RPMI7951 (cell line): ENCODE results near the gene CELSR1. TPM values are rescaled to one million over a fixed set of nuclear protein-coding genes. Genes with fewer than 3 reads are reported as not detected.

Experiments used
- DNase-seq: peaks from one replicate; pipeline ENCODE4 v3.0.0-alpha.2; 2012; ENCODE audit warnings: low read depth
- total RNA-seq: library from RNA; depleted of rRNA; stranded (reverse); fragments of >200 nt; shearing (Covaris generic); gene quantifications from 2 replicates; pipeline ENCODE4 v1.2.3, GENCODE V29; 2014

Gene CELSR1
- total RNA-seq, 1 experiment from 2014 or later = 3.0 TPM

GRCh38 chr22:46464296-46464695 lies 73.1 kb downstream of the CELSR1 start:
- DNase-seq = no peak

GRCh38 chr22:46463435-46464227 lies 73.8 kb downstream of the CELSR1 start:
- DNase-seq = no peak

GRCh38 chr22:46462726-46463371 lies 74.6 kb downstream of the CELSR1 start:
- DNase-seq = peak; percentile 90

DNA sequence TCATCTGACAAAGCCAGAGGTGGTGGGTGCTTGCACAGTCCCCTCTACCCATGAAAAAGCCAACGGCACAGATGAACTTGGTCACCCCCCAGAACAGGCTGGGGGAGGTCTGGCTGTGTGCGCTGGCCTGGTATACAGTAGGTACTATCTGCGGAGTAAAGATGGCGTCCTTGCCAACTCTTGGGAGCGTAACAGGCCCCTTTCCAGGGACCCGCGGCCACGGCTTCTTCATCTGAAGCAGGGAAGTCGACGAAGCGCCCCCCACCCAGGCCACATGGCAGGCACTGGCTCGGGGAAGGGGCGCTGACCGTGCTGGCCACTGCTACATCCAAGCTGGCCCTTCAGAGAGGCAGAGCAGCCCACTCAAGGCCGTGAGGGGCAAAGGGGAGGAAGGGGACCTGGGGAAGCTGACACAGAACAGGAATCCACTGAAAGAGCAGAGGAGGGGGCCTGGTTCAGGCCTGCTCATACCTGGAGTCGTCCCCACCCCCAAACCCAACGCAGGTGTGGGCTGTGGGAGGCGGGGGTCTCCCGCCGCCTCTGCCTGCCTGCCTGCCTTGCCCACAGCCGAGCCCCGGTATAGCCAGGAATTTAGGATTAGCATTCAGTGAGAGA lies 75.7 kb downstream of the CELSR1 start:
- no peak for DNase-seq

DNA sequence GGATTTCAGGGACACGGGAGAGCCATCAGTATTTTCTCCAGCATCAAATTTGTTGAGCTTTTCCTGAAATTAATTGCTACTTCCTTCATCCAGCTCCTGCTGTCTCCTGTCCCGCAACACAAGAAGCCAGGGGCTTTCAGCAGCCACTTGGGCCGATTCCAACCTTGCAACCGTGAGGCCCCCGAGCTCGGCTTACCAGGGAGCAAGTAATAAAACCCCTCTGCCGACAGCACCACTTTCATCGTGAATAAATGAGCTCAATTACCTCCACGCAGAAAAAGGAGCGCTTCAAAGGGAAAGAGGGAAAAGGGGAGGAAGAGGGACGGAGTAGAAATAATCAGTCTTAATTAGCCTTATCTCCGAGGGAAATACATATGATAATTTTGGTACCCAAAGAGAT lies 76.6 kb downstream of the CELSR1 start:
- no peak for DNase-seq

GRCh38 chr22:46459347-46460065 lies 77.9 kb downstream of the CELSR1 start:
- no peak for DNase-seq

DNA sequence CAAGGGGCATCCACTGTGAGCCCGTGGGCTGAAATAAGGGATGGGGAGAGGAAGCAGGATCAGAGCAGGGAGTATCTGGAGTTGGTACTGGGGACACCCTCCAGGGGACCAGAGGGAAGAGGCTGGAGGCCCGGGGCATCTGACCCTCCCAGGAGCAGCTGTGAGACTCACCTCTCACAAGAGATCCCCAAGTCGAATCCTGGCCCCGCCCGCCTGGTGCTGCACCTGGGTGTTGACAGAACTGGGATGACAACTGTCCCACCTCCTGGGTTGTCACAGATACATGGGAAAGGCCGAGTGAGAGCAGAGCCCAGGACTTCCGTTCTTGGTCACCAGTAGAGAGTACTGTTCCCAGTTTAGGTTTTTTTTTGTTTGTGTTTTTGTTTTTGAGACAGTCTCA lies 78.9 kb downstream of the CELSR1 start:
- DNase-seq = no peak

DNA sequence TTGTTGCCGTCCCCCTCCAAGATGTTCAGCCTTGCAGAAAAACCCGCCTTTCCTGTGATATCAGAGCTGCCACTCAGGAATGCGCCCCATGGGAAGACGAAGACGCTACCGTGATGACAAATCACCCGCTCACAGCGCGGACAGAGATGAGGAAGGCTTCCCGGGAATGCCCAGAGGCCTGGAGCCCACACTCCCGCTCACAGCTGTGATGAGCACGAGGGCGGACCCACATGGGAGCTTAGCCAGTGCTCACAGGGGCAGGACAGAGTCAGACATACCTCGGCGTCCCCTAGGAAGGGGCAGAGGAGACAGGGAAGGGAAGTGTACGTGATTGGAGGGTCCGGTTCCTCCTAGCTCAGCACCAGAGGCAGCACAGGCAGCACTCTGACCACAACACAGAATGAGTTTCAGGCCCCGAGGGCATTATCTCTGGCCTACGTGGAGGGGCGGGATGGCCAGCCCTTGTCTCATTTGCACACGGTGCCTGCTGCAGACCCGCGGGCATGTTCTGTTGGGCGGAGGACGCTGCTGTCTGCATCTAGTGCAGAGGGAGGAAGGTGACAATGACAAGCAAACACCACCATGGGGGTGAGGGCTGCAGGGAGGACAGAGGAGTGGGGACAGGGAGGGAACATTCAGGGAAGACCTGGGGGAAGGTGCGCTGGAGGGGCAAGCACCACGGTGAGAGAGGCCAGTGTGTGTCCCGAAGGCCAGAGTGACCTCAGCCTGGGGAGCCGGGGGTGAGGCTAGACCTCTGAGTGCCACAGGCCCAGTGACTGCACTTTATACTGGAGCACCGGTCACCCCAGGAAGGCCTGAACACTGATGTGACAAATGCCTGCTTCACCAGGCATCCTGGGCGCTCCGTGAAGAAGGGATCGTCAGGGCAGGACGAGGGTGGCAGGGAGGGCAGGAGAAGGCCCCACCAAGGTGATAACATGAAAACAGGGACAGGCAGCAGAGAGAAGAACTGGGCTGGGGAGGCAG lies 79.6 kb downstream of the CELSR1 start:
- peak; percentile 86 for DNase-seq

DNA sequence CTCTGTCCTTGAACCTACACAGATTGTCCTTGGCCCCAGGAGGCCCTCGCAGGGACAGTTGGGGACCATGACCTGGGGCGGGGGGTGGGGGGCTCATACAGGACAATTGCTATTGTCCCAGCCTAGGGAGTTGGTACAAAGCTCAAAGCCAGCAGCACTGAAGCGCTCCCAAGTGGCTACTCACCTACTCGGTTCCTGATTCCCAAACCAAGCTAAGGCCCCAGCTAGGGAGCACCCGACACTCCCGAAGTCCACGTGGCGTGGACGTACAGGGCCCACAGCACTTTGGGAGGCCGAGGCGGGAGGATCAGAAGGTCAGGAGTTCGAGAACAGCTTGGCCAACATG lies 80.6 kb downstream of the CELSR1 start:
- DNase-seq = no peak

DNA sequence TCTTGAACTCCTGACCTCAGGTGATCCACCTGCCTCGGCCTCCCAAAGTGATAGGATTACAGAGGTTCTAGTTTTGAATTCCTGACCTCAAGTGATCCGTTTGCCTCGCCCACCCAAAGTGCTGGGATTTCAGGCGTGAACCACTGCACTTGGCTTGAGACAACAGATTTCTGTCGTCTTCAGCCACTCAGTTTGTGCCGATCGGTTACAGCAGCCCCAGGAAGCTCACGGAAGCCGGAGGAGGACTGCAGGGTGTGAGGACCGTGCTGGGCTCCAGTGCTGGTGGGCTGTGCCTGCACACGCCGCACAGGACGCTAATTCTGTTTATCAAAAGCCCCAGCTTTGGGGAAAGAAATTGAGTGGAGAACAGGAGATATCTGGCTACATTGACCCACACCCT lies 82.0 kb downstream of the CELSR1 start:
- DNase-seq = no peak

GRCh38 chr22:46454504-46455269 lies 82.7 kb downstream of the CELSR1 start:
- peak; percentile 74 for DNase-seq

DNA sequence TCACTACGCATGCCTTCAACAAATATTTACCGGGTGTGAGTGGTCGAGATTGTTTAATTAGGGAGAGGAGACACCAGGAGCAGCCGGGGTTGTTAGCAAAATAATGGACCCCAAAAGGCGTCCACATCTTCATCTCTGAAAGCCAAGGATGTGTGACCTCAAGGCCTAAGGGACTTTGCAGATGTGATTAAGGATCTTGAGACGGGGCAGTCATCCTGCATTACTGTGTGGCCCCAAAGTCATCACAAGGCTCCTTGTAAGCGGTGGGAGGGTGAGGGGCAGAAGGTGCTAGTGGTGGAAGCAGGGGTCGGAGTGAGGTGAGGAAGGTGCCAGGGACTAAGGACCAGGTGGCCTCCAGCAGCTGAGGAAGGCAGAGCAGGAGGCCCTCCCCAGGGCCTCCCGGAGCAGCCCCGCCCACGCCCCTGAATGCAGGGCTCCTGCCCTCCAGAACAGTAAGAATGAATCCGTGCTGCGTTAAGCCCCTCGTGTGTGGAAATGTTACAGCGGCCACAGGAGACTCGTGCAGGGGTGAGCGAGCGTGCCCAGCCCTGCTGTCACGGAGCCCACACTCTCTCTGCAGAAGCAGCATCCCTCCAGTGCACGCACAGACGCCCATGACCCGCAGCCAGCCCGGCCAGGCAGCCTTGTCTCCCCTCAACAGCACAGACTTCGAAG lies 83.5 kb downstream of the CELSR1 start:
- DNase-seq = no peak

GRCh38 chr22:46453006-46453828 lies 84.2 kb downstream of the CELSR1 start:
- peak; percentile 17 for DNase-seq

DNA sequence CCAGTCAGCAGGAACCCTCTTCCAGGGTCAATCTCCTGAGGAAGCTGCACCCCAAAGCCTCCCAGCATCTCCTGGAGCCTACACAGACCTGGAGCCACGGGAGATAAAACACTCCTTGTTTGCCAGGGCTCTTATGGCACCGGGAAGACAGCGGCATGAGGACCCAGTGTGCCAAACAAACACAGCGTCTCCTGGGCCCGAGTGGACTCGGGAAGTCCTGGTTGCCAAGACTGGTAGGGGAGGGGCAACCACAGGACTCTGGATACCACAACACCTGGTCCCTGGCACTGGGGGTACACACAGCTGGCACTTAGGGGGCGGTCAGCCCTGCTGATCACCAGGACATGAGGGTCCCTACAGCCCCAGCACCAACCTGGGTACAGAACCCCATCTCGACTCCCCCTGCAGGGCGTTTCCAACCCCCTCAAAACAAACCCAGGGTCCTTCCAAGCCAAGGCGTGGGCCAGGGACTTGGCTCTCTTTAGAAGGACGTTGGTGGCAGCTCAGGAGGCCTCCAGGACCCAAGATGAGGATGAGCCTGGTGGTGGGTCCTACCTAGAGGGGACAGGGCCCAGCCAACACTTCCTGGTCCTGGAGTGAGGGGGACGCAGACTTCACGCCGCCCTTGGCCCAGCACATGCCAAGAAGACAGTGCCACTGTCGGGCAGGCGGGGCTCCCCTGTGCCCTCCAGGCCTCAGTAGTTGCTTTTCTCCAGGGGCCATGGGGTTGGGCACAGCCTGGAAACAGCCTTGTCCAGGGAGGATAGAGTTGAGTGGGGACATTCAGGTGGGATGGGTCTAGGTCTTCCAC lies 85.0 kb downstream of the CELSR1 start:
- DNase-seq = no peak

DNA sequence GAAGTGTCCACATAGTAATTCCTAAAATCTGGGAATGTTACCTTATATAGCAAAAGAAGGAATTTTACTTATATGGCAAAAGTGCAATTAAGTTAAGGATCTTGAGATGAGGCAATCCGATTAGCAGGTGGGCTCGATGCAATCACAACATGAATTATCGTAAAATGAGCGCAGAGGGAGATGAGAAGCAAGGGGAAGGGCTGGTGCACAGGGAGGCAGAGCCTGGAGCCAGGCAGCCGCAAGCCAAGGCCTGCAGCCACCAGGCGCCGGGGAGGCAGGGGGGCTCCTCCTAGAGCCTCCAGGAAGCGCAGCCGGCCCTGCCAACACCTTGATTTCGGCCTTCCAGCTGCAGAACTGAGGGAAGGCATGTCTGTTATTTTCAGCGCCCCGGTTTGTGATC lies 85.7 kb downstream of the CELSR1 start:
- DNase-seq = no peak

- DNase-seq = no peak
These were observed 86.4 kb downstream of the CELSR1 start for GRCh38 chr22:46450931-46451561.

DNA sequence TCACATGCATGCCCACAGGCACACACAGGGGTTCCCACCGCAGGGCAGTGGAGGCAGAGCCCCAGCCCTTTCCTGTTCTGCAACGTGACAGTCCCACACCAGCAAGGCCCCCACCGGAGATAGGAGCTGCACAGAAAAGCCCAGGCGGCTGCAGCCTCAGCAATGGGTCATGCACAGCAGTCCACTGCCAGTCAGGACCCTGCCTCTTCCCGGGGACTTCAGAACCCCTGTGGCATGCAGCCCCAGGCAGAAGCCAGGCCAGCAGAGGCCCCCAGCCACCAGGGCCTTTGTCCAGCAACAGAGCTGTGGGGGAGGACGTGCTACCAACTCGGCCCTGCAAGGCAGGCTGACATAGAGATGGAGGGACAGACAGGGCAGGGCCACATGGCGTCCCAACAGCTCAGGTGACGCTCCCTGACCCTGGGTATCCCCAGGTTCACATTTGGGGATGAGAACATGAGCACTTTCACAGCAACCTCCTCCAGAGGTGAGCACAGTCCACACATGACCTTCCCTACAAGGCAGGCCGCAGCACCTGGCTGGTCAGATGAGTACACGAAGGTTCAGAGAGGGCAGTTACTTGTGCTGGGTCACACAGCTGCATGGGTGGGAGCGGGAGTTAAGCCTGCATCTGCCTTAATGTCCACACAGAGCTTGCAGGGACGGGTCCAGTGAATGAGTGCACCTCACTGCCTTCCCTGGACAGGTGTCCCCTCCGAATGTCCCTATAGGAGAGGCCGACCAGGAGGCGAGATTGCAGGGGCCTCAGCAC lies 87.3 kb downstream of the CELSR1 start:
- no peak for DNase-seq
